SH-SY5Y (cell line): ENCODE measurements around the gene TRIM65.

Experiments
- GATA2 ChIP-seq: IDR thresholded peaks from 2 replicates; pipeline ENCODE4 v1.6.1; 2011; ENCODE audit warnings: mild to moderate bottlenecking, low read depth, low read length
- GATA3 ChIP-seq: IDR thresholded peaks from 2 replicates; pipeline ENCODE4 v1.6.1; 2011; ENCODE audit warnings: low read depth, mild to moderate bottlenecking, low read length, moderate library complexity

DNA sequence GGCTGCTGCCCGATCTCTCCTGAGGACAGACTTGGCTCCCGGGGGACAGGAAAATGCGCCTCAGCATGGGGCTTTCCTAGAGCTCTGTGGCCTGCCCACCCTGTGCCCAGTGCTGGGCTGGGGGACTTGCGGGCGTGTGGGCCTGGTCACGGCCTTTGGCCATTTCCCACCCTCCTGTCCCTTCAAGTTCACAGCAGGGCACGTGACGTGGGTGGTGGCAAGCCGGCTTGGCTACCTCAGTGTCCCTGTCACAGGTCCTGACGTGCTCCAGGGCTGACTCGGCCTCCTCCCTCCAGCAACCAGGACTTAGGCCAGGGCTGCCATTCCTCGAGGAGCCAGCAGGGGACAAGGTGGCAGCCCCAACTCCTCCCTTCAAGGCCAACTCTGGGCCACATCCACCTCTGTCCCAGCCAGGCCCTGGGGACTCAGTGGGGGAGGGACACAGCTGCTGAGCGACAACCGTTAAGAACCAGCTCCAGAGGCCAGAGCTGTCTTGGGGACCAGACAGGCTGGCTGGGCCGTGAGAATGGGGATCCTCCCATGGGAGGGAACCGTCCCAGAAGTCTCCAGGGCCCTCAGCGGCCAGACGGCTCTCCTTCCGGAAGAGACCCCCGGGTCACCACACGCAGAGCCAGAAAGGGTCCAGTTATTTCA is 51.6 kb downstream of the TRIM65 start:
- TF ChIP-seq GATA2 (no peak), GATA3 (no peak)
